Astrocyte of the cerebellum (primary cell): Measurements from ENCODE around the gene GMEB2.
"Not testable (repeated sequence)": the region's sequence is repeated elsewhere in the genome, so short reads cannot be mapped to it uniquely, and the experiment has no call there.

Experiments used
- DNase-seq: peaks from one replicate; pipeline ENCODE4 v3.0.0-alpha.2; 2011; ENCODE audit warnings: low read depth
- H3K4me3 ChIP-seq: 2 replicates; pipeline ENCODE4 v1.5.1; 2011; ENCODE audit warnings: mild to moderate bottlenecking, low read depth, low read length, moderate library complexity
- in situ Hi-C: cut with HindIII; loops from 2 replicates; pipeline ENCODE4 v1.10.0; 2017; ENCODE audit warnings: low sequenced_read_pairs
- TF ChIP-seq, protein P1 (sequence below): IDR thresholded peaks from 2 replicates; pipeline ENCODE4 v1.5.1; 2012; ENCODE audit warnings: low read length, low read depth, moderate library complexity, mild to moderate bottlenecking; ENCODE audit errors: missing control alignments

GMEB2 gene

DNA sequence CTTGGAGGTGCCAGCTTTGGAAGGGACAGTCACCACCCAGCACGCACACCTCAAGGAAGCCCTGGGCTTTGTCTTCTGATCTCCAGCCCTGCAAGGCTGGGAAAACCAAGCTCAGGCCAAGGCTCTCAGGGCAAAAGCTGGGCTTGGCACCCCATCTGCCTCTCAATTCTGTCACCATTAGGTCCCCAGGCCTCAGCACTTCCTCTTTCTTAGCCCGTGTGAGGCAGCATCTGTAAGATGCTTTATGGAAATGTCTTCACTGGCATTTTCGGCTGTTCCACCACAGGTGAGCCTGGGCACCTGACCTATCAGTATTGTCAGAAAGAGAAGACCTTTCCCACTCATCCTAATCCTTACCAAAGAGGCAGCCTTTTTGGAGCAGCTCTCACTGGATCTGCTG, 24.6 kb downstream of the GMEB2 start:
- DNase-seq, result no peak
- TF ChIP-seq, protein P1, sequence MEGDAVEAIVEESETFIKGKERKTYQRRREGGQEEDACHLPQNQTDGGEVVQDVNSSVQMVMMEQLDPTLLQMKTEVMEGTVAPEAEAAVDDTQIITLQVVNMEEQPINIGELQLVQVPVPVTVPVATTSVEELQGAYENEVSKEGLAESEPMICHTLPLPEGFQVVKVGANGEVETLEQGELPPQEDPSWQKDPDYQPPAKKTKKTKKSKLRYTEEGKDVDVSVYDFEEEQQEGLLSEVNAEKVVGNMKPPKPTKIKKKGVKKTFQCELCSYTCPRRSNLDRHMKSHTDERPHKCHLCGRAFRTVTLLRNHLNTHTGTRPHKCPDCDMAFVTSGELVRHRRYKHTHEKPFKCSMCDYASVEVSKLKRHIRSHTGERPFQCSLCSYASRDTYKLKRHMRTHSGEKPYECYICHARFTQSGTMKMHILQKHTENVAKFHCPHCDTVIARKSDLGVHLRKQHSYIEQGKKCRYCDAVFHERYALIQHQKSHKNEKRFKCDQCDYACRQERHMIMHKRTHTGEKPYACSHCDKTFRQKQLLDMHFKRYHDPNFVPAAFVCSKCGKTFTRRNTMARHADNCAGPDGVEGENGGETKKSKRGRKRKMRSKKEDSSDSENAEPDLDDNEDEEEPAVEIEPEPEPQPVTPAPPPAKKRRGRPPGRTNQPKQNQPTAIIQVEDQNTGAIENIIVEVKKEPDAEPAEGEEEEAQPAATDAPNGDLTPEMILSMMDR, result no peak
- in situ Hi-C loops, result no loop called here
- no peak overlapping the region for H3K4me3 ChIP-seq

DNA sequence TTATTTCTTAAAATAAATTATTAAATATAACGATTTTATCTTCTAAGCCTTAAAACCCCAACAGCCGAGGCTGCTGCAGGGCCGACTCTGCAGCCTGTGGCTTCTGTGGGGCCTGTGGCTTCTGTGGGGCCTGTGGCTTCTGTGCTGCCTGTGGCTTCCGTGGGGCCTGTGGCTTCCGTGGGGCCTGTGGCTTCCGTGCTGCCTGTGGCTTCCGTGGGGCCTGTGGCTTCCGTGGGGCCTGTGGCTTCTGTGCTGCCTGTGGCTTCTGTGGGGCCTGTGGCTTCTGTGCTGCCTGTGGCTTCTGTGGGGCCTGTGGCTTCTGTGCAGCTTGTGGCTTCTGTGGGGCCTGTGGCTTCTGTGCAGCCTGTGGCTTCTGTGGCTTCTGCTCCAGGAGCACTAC, 25.2 kb downstream of the GMEB2 start:
- H3K4me3 ChIP-seq, in situ Hi-C loops, DNase-seq: not testable (repeated sequence)

DNA sequence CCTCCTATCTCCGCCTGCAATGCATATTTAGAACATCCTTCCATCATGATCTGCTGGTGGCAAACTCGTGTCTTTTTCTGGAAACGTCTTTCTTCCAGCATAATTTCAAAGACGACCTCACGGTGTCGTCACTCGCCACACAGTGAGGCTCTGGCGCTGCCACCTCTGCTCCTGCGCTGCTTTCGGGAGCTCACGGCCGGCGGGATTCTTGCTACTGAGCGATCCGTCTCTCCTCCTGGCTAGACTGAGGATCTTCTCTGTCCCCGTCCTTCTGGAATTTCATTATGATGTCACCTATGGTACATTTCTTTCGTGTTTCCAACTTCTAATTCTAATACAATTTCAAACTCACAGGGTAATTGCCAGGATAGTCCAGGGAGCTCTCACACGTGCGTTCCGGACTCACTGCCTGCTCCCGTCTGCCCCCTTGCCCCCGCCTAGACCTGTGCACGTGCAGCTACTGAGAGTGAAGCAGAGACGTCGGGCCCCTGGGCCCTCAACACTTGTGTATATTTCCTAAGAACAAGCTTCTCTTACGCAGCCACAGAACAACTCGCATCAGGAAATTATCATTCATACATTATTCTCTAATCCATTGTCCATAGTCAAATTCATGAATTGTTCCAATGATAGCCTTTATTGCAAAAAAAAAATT, 27.4 kb downstream of the GMEB2 start:
- TF ChIP-seq, protein P1, result no peak
- no peak for DNase-seq
- in situ Hi-C loops, result no loop called here
- H3K4me3 ChIP-seq, result no peak overlapping the region

DNA sequence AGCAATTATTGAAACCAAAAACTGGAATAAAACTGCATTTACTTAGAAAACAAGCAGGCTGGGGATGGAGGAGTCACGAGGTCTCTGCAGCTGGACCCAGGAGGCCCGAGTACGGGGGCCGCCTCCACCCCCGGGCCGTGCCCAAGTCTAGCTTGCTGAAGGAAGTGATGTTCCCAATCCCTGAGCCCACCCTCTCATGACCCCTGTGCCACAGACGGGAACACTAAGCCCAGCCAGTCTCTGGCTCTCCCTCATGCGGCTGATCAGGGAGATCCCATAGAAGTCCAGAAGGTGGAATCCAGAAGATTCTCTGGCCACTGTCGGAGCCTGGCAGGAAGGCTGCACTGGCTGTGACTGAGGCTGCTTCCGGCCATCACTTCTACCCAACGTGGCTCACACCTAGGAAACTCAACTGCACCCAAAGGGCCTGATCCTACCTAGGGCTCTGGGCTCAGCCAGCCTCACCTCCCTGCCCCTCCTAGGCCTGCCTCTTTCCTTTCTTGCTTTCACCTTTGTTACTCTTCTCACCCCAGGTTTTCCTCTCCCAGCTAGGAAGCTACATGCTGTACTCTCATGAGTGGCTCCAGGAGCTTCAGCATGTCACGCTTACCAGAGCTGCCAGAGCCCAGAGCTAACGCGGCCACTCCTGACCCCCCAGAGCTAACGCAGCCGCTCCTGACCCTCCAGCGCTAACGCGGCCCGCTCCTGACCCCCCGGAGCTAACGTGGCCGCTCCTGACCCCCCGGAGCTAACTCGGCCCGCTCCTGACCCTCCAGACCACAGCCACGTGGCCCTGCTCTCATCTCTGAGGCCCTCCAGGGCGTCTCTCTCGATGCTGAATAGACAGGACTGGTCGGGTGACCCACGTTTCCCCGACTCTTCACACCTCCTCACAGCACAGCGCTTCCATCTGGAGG, 28.2 kb downstream of the GMEB2 start:
- no peak overlapping the region for H3K4me3 ChIP-seq
- no peak for DNase-seq
- in situ Hi-C loops, result no loop called here
- TF ChIP-seq, protein P1, result no peak

DNA sequence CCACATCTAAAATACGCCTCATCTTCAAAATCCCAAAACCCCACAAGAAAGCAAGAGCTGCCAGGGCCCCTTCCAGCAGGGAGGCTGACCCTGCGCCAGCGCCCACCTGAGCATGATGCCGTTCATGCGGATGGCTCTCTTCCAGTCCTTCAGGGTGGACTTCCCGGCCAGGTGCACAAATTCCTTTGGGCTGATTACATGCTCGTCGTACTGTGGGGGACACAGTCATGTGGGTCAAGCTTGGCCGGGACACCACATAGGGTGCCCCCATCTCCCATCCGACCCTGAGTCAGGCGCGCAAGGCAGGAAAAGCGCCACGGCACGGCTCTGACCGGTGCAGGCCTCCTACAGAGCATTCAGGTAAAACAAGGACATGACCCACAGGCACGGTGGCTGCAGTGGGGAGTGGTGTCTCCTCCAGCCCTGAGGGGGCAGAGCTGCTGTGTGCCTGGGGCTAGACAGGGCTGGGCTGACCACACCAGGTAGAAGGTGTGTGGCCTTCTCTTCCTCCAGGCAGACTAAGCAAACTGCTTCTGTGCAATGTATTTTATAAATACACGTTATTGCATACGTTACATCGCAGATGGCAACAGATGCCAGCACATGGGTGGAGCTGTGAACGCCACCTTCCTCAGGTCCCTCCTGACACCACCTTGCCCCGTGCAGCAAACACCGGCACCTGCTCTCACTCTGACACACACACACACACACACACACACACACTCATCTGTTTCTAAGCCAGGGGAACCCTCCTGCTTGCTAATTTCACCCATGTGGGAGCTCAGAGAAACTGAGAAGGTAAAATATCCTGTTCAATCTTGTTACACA, 29.0 kb downstream of the GMEB2 start:
- in situ Hi-C loops, result no loop called here
- no peak overlapping the region for H3K4me3 ChIP-seq
- TF ChIP-seq, protein P1, result no peak
- no peak for DNase-seq

DNA sequence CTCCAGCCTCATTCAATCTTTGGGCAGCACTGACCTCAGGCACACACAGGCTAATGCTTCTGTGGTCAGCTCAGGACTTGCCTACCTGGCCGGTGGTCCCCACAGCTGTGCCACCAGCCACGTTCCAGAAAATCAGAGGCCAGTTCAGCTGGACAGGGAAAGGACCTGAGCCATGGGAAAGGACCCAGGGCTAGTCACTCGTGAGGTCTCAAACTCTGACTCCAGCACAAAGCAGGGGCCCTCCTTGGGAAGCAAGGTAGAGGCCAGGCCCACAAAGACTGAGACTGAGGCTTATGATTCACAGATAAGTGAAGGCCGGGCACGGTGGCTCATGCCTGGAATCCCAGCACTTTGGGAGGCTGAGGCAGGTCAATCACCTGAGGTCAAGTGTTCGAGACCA, 30.5 kb downstream of the GMEB2 start:
- no peak overlapping the region for H3K4me3 ChIP-seq
- in situ Hi-C loops, result no loop called here
- DNase-seq, result no peak
- TF ChIP-seq, protein P1, result no peak
